ENCODE measurements around the gene ERC2.

ERC2 gene

DNA sequence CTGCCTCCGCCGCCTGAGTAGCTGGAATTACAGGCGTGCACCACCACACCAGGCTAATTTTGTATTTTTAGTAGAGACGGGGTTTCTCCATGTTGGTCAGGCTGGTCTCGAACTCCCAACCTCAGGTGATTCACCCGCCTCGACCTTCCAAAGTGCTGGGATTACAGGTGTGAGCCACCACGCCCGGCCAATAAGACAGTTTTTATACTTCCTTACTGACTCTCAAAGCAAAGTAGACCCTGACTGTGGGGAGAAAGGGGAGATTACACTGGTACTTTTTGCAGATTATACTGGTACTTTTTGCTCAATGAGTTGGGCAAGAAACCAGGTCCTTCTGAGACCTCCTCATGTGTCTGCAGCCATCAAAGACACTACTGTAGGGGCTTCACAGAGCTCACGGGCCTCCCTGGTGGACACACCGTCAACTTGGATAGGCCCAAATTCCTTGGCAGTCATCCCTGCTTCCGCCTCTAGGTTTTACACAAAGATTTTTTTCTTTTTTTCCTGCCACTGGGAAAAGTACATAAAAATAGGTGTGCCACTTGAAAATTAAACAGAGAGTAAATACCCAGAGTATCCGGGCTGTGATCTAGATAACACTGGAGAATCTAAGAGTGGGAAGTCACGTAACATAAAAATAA, 837.9 kb downstream of the ERC2 start:
- H3K4me1 ChIP-seq (ENCODE audit: insufficient read depth, poor library complexity, severe bottlenecking), result peaks cover 3% of the 10 kb centered on the region
- H3K27me3 ChIP-seq (ENCODE audit: insufficient read depth, poor library complexity, severe bottlenecking), result no peaks in the 10 kb centered on the region
- H3K36me3 ChIP-seq (ENCODE audit: low read depth), result no peaks in the 10 kb centered on the region
- TF ChIP-seq CTCF (IDR thresholded peaks at IDR 0.05; ENCODE audit: poor library complexity, severe bottlenecking), result no peak
- ATAC-seq (ENCODE audit: low read depth), result no peak
- no peaks in the 10 kb centered on the region for H3K9me3 ChIP-seq (ENCODE audit: severe bottlenecking)
- no peak overlapping the region for H3K4me3 ChIP-seq (ENCODE audit: severe bottlenecking)
- H3K27ac ChIP-seq (ENCODE audit: poor library complexity, severe bottlenecking), result no peak overlapping the region
- no peak for DNase-seq (ENCODE audit: low spot score)

DNA sequence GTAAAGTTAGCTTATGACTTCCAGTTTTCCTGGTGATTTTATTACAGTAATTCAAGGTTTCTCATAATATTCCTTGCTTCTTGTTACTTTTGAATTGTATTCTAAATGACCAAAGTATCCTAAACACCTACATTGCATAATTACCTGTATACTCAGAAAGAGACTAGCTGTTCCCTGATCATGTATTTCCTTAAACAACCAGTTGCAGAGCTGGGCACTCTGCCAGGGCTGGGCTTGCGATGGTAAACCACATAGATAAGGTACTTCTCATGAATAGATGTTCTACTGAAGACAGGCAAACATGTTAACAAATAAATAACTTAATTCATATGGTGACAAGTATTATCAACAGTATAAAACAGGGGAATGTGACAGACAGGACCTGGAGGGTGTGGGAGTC, 838.8 kb downstream of the ERC2 start:
- ATAC-seq (ENCODE audit: low read depth), result no peak
- Histone ChIP-seq H3K4me1 (ENCODE audit: insufficient read depth, poor library complexity, severe bottlenecking) (peaks cover 3% of the 10 kb centered on the region), H3K27ac (ENCODE audit: poor library complexity, severe bottlenecking) (no peak overlapping the region), H3K9me3 (ENCODE audit: severe bottlenecking) (no peaks in the 10 kb centered on the region), H3K27me3 (ENCODE audit: insufficient read depth, poor library complexity, severe bottlenecking) (no peaks in the 10 kb centered on the region), H3K4me3 (ENCODE audit: severe bottlenecking) (no peak overlapping the region), H3K36me3 (ENCODE audit: low read depth) (no peaks in the 10 kb centered on the region)
- DNase-seq (ENCODE audit: low spot score), result no peak
- no peak for TF ChIP-seq CTCF (IDR thresholded peaks at IDR 0.05; ENCODE audit: poor library complexity, severe bottlenecking)

DNA sequence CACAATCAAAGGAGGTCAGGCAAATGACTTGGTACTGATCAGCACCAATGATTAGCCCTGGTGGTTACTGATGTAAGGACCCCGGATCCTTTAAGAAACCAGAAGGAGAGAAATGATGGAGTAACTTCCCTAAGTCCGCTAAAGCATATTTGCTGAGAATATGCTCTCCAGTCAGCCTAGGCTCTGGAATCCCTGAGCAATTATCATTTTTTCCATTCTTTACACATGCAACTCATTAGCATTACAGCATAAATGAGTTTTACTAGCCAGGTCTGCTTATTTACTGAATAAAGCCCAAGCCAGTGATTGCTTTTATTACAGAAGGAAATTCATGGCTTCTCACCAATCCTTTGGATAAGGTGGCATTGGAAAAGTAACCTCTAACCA, 842.0 kb downstream of the ERC2 start:
- Histone ChIP-seq H3K27ac (ENCODE audit: poor library complexity, severe bottlenecking) (no peak overlapping the region), H3K36me3 (ENCODE audit: low read depth) (no peaks in the 10 kb centered on the region), H3K9me3 (ENCODE audit: severe bottlenecking) (no peaks in the 10 kb centered on the region), H3K27me3 (ENCODE audit: insufficient read depth, poor library complexity, severe bottlenecking) (no peaks in the 10 kb centered on the region), H3K4me3 (ENCODE audit: severe bottlenecking) (no peak overlapping the region), H3K4me1 (ENCODE audit: insufficient read depth, poor library complexity, severe bottlenecking) (peaks cover 13% of the 10 kb centered on the region)
- DNase-seq (ENCODE audit: low spot score) (no peak), ATAC-seq (ENCODE audit: low read depth) (no peak)
- TF ChIP-seq CTCF (IDR thresholded peaks at IDR 0.05; ENCODE audit: poor library complexity, severe bottlenecking), result no peak

DNA sequence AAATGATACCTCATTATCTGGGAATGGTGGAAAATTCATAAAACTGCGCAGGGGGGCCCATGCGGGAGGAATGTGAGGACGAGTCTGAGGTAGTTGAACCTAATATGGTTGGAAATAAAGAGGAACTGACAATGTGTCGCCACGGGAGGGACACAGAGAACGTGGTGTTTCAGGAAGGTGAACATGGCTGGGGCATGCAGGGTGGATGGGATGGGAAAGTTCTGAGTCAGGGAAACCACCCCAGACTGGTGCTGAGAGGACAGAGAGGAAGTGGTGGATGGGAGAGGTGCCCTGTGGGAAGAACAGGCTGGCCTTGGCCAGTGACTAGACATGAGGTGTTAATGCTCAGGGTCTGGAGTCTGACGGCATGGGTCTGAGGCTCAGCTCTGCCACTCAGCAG, 844.0 kb downstream of the ERC2 start:
- ATAC-seq (ENCODE audit: low read depth) (peak; percentile 88), DNase-seq (ENCODE audit: low spot score) (peak; percentile 66)
- no peaks in the 10 kb centered on the region for H3K36me3 ChIP-seq (ENCODE audit: low read depth)
- H3K27me3 ChIP-seq (ENCODE audit: insufficient read depth, poor library complexity, severe bottlenecking), result no peaks in the 10 kb centered on the region
- peaks cover 30% of the 10 kb centered on the region for H3K4me1 ChIP-seq (ENCODE audit: insufficient read depth, poor library complexity, severe bottlenecking)
- no peak overlapping the region for H3K4me3 ChIP-seq (ENCODE audit: severe bottlenecking)
- no peak overlapping the region for H3K27ac ChIP-seq (ENCODE audit: poor library complexity, severe bottlenecking)
- TF ChIP-seq CTCF (IDR thresholded peaks at IDR 0.05; ENCODE audit: poor library complexity, severe bottlenecking), result peak; percentile 32
- no peaks in the 10 kb centered on the region for H3K9me3 ChIP-seq (ENCODE audit: severe bottlenecking)

DNA sequence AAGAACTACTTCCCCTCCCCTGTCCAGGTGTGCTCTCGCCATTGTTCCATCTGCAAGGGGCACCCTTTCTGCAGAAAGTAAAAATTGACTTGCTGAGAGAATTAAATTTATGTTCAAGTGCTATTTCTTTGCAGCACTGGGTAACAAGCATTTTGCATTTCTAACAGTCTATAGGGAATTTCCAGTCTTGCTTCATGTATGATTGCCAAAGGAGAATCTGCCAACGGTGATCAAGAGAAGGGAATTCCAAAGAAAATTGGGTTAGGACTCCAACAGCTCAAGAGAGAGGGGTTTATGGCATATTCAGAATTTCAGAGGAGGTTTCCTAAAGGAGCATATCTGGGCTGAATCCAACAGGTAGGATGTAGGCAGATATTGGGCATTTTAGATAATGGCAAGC, 844.5 kb downstream of the ERC2 start:
- Histone ChIP-seq H3K9me3 (ENCODE audit: severe bottlenecking) (no peaks in the 10 kb centered on the region), H3K4me3 (ENCODE audit: severe bottlenecking) (no peak overlapping the region), H3K27me3 (ENCODE audit: insufficient read depth, poor library complexity, severe bottlenecking) (no peaks in the 10 kb centered on the region), H3K36me3 (ENCODE audit: low read depth) (no peaks in the 10 kb centered on the region), H3K27ac (ENCODE audit: poor library complexity, severe bottlenecking) (no peak overlapping the region), H3K4me1 (ENCODE audit: insufficient read depth, poor library complexity, severe bottlenecking) (peaks cover 30% of the 10 kb centered on the region)
- DNase-seq (ENCODE audit: low spot score) (no peak), ATAC-seq (ENCODE audit: low read depth) (no peak)
- no peak for TF ChIP-seq CTCF (IDR thresholded peaks at IDR 0.05; ENCODE audit: poor library complexity, severe bottlenecking)

Measured in RWPE2 (cell line).